ENCODE results near the gene RIN1.
A peak's percentile ranks its signal among the peaks of the same experiment; 100 is the strongest.
"Not testable (repeated sequence)": the region's sequence is repeated elsewhere in the genome, so short reads cannot be mapped to it uniquely, and the experiment has no call there.

The RIN1 gene

DNA sequence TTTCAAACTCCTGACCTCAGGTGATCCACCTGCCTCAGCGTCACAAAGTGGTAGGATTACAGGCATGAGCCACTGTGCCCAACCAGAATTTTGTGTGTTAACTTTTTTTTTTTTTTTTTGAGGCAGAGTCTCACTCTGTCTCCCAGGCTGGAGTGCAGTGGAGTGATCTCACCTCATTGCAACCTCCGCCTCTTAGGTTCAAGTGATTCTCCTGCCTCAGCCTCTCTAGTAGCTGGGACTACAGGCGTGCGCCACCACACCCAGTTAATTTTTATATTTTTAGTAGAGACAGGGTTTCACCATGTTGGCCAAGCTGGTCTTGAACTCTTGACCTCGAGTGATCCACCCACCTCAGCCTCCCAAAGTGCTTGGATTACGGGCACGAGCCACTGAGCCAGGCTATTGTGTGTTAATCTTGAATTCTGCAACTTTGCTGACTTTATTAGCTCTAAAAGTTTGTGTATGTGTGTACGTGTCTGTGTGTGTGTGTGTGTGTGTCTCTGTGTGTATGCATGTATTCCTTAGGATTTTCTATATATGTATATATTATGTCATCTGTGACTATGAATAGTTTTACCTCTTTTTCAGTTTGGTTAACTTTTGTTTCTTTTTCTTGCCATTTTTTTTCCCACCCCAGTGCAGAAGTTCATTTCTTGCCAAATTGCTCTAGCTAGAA is 14.5 kb upstream of the RIN1 start:
- WGBS: 94% methylated on average over 6 of the region's 8 CpGs
- not testable (repeated sequence) for H2AK5ac ChIP-seq (ENCODE audit: low read length, severe bottlenecking); H4K8ac ChIP-seq (ENCODE audit: low read length); H3K4ac ChIP-seq (ENCODE audit: low read depth in 1 of 2, low read length in 2 of 2); H3K27ac ChIP-seq (ENCODE audit: low read length, poor library complexity, severe bottlenecking); H2BK120ac ChIP-seq (ENCODE audit: low read depth, low read length); H3K4me2 ChIP-seq (ENCODE audit: low read length, poor library complexity, severe bottlenecking); H2AFZ ChIP-seq (ENCODE audit: low read depth, low read length); H3K23ac ChIP-seq (ENCODE audit: low read length in 2 of 2); H2BK12ac ChIP-seq (ENCODE audit: low read length in 2 of 2); DNase-seq; H3K14ac ChIP-seq (ENCODE audit: low read length in 2 of 2); H4K91ac ChIP-seq (ENCODE audit: low read length); H2BK15ac ChIP-seq (ENCODE audit: low read depth, poor library complexity, severe bottlenecking); H3K9ac ChIP-seq (ENCODE audit: low read length); H3K36me3 ChIP-seq (ENCODE audit: control insufficient read depth in 1 of 2, insufficient read depth in 2 of 2, low read depth in 1 of 2, low read length in 2 of 2); H2BK5ac ChIP-seq (ENCODE audit: low read depth, low read length, poor library complexity, severe bottlenecking); H3K4me3 ChIP-seq (ENCODE audit: insufficient read depth in 1 of 2, low read depth in 1 of 2, low read length in 2 of 2); H3K18ac ChIP-seq (ENCODE audit: low read depth in 1 of 2, low read length in 2 of 2); H3K9me3 ChIP-seq (ENCODE audit: control insufficient read depth, low read length); H3K27me3 ChIP-seq (ENCODE audit: control insufficient read depth in 1 of 2, insufficient read depth in 1 of 2, low read length in 2 of 2)
- Histone ChIP-seq H3K79me1 (replicated peaks; ENCODE audit: low read length, poor library complexity, severe bottlenecking) (peaks cover 14% of the 10 kb centered on the region), H3K4me1 (ENCODE audit: control insufficient read depth, insufficient read depth, low read depth, low read length) (peaks cover 14% of the 10 kb centered on the region)

DNA sequence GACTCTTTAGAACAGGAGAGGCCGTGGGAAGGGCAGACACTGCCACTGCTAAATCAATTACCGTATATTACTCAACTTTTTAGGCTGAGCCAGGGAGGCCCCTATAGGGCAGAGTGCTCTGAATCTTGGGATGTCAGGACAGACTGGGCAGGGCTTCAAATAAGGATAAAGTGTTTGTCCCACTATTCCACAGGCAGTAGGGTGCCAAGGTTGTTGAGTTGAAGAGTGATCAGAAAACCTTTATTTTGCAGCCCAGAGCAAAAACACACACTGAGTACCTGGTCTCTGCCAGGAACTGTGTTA is 12.8 kb upstream of the RIN1 start:
- Histone ChIP-seq H3K4me2 (ENCODE audit: low read length, poor library complexity, severe bottlenecking) (no peak overlapping the region), H4K8ac (ENCODE audit: low read length) (no peak overlapping the region), H3K27ac (ENCODE audit: low read length, poor library complexity, severe bottlenecking) (no peak overlapping the region), H3K18ac (ENCODE audit: low read depth in 1 of 2, low read length in 2 of 2) (no peak overlapping the region), H3K9ac (ENCODE audit: low read length) (no peak overlapping the region), H3K14ac (ENCODE audit: low read length in 2 of 2) (no peak overlapping the region), H3K4me1 (ENCODE audit: control insufficient read depth, insufficient read depth, low read depth, low read length) (peaks cover 18% of the 10 kb centered on the region), H3K79me1 (replicated peaks; ENCODE audit: low read length, poor library complexity, severe bottlenecking) (peaks cover 16% of the 10 kb centered on the region), H2BK5ac (ENCODE audit: low read depth, low read length, poor library complexity, severe bottlenecking) (no peak overlapping the region), H2BK12ac (ENCODE audit: low read length in 2 of 2) (no peak overlapping the region), H3K23ac (ENCODE audit: low read length in 2 of 2) (no peak overlapping the region), H3K27me3 (ENCODE audit: control insufficient read depth in 1 of 2, insufficient read depth in 1 of 2, low read length in 2 of 2) (no peaks in the 10 kb centered on the region), H3K36me3 (ENCODE audit: control insufficient read depth in 1 of 2, insufficient read depth in 2 of 2, low read depth in 1 of 2, low read length in 2 of 2) (no peaks in the 10 kb centered on the region), H4K91ac (ENCODE audit: low read length) (no peak overlapping the region), H2AK5ac (ENCODE audit: low read length, severe bottlenecking) (no peak overlapping the region), H3K9me3 (ENCODE audit: control insufficient read depth, low read length) (no peaks in the 10 kb centered on the region), H3K4me3 (ENCODE audit: insufficient read depth in 1 of 2, low read depth in 1 of 2, low read length in 2 of 2) (no peak overlapping the region), H2AFZ (ENCODE audit: low read depth, low read length) (no peak overlapping the region), H2BK15ac (ENCODE audit: low read depth, poor library complexity, severe bottlenecking) (no peak overlapping the region), H2BK120ac (ENCODE audit: low read depth, low read length) (no peak overlapping the region), H3K4ac (ENCODE audit: low read depth in 1 of 2, low read length in 2 of 2) (no peak overlapping the region)
- 100% methylated on average over 1 of the region's 2 CpGs for WGBS
- DNase-seq: no peak

DNA sequence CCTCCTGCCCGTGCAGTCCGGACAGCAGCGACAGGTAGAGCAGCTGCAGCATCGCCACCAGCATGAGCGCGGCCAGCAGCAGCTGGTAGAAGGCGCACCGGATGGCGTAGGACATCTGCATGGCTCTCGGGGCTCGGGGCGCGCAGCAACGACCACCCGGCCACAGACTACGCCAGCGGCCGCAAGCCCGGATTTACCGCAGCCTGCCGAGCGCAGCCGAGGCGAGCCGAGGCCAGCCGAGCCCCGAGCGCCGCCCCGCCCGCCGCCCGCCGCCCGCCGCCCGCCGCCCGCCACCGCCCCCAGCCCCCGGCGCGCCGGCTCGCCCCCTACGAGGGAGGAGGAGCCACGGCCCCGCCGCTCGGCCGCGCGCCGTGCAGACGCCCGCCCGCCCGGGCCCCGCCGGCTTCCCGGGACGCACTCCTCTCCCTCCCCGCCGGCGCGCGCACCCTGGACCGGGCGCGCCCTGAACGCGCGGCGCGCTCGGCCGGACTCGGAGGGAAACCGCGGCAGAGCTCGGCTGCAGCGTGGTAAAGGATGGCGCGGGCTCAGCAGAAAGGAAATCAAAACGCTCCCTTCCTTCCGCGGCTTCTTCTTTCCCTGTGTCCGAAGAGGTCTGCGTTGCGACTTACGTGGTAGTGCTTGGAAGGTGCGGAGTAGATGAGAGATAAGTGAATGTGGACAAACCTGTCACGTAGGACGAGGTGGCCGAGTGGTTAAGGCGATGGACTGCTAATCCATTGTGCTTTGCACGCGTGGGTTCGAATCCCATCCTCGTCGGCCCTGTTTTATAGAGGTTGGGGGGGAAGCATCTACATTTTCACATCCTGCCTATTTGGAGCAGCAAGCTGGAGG is 11.4 kb upstream of the RIN1 start, which contains the start of gene B4GAT1:
TSS of gene B4GAT1 (minus strand) at position 205 of the 852 bp plus-strand sequence. CDS start at position 121, 84 bp downstream.
- Histone ChIP-seq H2BK15ac (ENCODE audit: low read depth, poor library complexity, severe bottlenecking) (peak within 1 kb of the TSS; percentile 73), H3K9me3 (ENCODE audit: control insufficient read depth, low read length) (no peaks in the 10 kb centered on the region), H3K23ac (ENCODE audit: low read length in 2 of 2) (peak within 1 kb of the TSS in 1 of 2 experiments; percentile 16), H3K18ac (ENCODE audit: low read depth in 1 of 2, low read length in 2 of 2) (peak within 1 kb of the TSS; percentile 72 to 91), H2BK5ac (ENCODE audit: low read depth, low read length, poor library complexity, severe bottlenecking) (no peak within 1 kb of the TSS), H3K27me3 (ENCODE audit: control insufficient read depth in 1 of 2, insufficient read depth in 1 of 2, low read length in 2 of 2) (no peaks in the 10 kb centered on the region), H3K14ac (ENCODE audit: low read length in 2 of 2) (peak within 1 kb of the TSS in 1 of 2 experiments; percentile 92), H3K4me1 (ENCODE audit: control insufficient read depth, insufficient read depth, low read depth, low read length) (peaks cover 27% of the 10 kb centered on the region), H3K4me3 (ENCODE audit: insufficient read depth in 1 of 2, low read depth in 1 of 2, low read length in 2 of 2) (peak within 1 kb of the TSS; percentile 80 to 95), H3K4me2 (ENCODE audit: low read length, poor library complexity, severe bottlenecking) (peak within 1 kb of the TSS; percentile 84), H2AFZ (ENCODE audit: low read depth, low read length) (peak within 1 kb of the TSS; percentile 74), H2BK120ac (ENCODE audit: low read depth, low read length) (peak within 1 kb of the TSS; percentile 35), H4K8ac (ENCODE audit: low read length) (peak within 1 kb of the TSS; percentile 74), H2BK12ac (ENCODE audit: low read length in 2 of 2) (peak within 1 kb of the TSS in 1 of 2 experiments; percentile 72), H3K4ac (ENCODE audit: low read depth in 1 of 2, low read length in 2 of 2) (peak within 1 kb of the TSS; percentile 6 to 92), H4K91ac (ENCODE audit: low read length) (peak within 1 kb of the TSS; percentile 75), H3K9ac (ENCODE audit: low read length) (peak within 1 kb of the TSS; percentile 92), H3K27ac (ENCODE audit: low read length, poor library complexity, severe bottlenecking) (peak within 1 kb of the TSS; percentile 21), H2AK5ac (ENCODE audit: low read length, severe bottlenecking) (no peak within 1 kb of the TSS), H3K79me1 (replicated peaks; ENCODE audit: low read length, poor library complexity, severe bottlenecking) (peaks cover 16% of the 10 kb centered on the region), H3K36me3 (ENCODE audit: control insufficient read depth in 1 of 2, insufficient read depth in 2 of 2, low read depth in 1 of 2, low read length in 2 of 2) (peaks cover 0 to 7% of the 10 kb centered on the region in 2 experiments)
- WGBS: under 1% methylated on average over 66 of the region's 101 CpGs
- DNase-seq: peak; percentile 93

All from mesenchymal stem cell (in vitro differentiated cells and primary cell).